SK-N-MC (cell line): Measurements from ENCODE around the gene MTCH1.

Source experiments
- EZH2 ChIP-seq: fragments of 200-600 bp; sonication (generic); IDR thresholded peaks from one replicate; pipeline ENCODE4 v1.6.1; 2017; ENCODE audit warnings: antibody characterized with exemption
- FOXP2 ChIP-seq: optimal IDR thresholded peaks from 2 replicates; pipeline ENCODE3; 2011; ENCODE audit warnings: mild to moderate bottlenecking, moderate library complexity; ENCODE audit not compliant: insufficient read depth; ENCODE audit errors: extremely low read length, control extremely low read depth
- POLR2AphosphoS5 ChIP-seq: IDR thresholded peaks from 2 replicates; pipeline ENCODE4 v1.6.1; 2012; ENCODE audit warnings: mild to moderate bottlenecking, low read depth, low read length, borderline replicate concordance

DNA sequence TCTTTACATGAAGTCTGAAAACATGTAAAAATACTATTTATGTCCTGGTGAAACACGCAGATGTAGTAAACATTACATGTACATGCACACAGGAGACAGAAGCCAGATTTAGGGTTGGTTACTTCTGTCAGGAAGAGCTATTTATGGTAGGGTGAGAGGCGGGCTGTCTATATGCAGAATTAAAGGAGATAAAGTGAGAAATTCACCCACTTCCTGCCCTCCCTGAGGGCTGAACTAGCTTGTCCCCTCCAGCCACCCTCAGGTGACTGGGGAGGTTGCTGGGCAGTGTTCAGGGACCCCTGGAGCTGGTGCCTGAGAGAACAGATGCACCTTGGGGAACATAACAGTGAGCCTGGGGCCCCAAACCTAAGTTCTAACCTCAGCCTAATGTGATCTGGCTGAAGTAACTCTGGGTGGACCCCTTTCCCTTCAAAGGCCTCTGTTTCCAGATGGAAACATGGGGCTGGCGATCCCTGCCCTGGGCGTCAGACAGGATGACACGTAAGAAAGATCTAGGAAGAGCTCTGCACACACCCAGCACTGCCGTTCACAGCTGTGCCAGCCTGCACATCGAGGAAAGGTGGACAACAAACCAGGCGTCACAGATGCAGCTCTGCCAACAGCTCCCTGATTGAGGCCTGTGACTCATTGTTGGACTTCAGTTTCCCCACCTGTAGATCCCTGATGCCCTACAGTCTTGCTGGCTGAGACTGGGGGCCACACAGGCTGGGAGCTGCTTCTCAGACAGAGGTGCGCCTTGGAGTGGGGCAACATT is 30.1 kb downstream of the MTCH1 start:
- TF ChIP-seq POLR2AphosphoS5 (no peak), EZH2 (no peak), FOXP2 (no peak)
